GM13977 (cell line): ENCODE measurements around the gene LRRC40.

Experiments used
- DNase-seq: peaks from one replicate; pipeline ENCODE4 v3.0.0; 2012; ENCODE audit warnings: low spot score
- in situ Hi-C: fragments of 300-500 bp; cut with MboI; formaldehyde crosslinking; loops from one replicate; pipeline ENCODE4 v1.12.0; 2022; ENCODE audit warnings: low sequenced_read_pairs, low pct_unique_long_range_greater_than_20kb, mixed read lengths, inconsistent platforms; ENCODE audit not compliant: unreplicated experiment
- TF ChIP-seq, protein P1 (sequence below): IDR thresholded peaks from 2 replicates; pipeline ENCODE4 v1.5.1; 2012; ENCODE audit warnings: mild to moderate bottlenecking, control low read depth; ENCODE audit not compliant: insufficient read depth; ENCODE audit errors: extremely low read depth, missing control alignments

LRRC40 gene

DNA sequence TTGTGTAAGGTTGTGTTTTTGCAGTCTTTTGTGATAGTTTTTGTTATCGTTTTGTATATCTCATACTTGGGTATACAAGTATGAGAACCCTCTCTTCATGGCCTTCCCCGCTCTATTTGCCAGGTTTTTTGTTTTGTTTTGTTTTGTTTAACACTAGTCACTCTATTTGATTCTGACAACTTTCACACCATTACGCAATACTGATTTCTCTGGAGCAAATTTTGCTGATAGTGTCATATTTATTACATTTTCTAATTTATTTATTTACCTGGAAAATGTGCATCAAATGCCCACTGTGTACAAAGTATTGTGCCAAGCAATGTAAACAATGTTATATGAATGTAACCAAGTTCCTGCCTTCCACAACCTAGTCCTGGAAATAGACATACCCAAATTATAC lies 90.1 kb downstream of the LRRC40 start:
- no peak for DNase-seq
- in situ Hi-C loops = no loop called here
- TF ChIP-seq, protein P1, sequence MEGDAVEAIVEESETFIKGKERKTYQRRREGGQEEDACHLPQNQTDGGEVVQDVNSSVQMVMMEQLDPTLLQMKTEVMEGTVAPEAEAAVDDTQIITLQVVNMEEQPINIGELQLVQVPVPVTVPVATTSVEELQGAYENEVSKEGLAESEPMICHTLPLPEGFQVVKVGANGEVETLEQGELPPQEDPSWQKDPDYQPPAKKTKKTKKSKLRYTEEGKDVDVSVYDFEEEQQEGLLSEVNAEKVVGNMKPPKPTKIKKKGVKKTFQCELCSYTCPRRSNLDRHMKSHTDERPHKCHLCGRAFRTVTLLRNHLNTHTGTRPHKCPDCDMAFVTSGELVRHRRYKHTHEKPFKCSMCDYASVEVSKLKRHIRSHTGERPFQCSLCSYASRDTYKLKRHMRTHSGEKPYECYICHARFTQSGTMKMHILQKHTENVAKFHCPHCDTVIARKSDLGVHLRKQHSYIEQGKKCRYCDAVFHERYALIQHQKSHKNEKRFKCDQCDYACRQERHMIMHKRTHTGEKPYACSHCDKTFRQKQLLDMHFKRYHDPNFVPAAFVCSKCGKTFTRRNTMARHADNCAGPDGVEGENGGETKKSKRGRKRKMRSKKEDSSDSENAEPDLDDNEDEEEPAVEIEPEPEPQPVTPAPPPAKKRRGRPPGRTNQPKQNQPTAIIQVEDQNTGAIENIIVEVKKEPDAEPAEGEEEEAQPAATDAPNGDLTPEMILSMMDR = no peak

DNA sequence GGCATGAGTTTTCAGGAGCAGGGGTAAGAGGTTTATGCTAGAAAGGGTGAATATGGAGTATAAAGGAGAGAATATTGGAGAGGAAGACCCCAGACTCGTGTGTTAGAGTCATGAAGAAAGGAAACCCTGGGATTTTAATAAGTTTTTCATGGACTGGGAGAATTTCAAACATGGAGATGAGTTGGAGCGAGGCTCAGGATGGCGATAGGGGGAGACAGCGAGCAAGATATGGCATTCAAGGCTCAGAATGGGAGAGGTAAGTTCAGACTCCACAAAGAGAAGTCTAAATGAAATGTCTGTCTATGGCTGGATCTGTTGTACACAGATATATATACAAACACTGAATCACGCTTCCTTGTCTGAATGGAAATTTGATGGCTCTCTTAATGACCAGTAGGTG lies 92.5 kb downstream of the LRRC40 start:
- TF ChIP-seq, protein P1 = peak; percentile 24
- no peak for DNase-seq
- in situ Hi-C loops = no loop called here

DNA sequence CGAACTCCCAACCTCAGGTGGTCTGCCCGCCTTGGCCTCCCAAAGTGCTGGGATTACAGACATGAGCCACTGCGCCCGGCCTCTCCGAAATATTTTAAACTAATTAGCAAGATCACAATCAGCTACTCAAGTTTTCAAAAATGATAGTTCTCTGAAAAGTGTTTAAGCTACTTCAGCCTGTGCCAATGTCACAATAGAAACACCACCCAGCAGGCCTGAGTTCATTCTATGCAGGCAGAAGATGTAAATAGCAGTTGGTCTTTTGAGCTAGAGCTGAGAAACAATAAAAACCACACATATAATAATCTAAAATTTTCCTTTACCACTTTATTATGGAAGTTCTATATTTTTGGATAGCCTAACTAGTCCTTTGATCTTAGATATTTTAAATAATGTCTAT lies 96.1 kb downstream of the LRRC40 start:
- TF ChIP-seq, protein P1 = no peak
- in situ Hi-C loops = no loop called here
- no peak for DNase-seq

DNA sequence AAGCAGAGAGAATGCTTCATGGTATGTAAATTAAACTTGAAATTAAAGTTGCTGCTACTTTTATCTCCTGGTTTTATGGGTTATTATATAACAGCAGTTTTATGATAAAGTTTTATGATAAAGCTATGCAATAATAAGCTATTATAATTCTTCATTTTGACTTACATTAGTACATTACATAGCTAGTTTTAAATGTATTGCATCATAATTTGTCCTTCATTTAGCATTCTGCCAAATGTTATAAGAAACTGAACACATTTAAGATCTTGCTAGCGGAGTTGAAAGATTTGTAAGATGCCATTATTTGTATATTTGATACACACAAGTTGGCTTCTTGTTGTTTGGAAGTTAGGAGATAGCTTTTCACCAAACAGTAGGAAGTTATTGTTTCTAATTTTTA lies 101.6 kb downstream of the LRRC40 start:
- TF ChIP-seq, protein P1 = no peak
- no peak for DNase-seq
- in situ Hi-C loops = no loop called here

DNA sequence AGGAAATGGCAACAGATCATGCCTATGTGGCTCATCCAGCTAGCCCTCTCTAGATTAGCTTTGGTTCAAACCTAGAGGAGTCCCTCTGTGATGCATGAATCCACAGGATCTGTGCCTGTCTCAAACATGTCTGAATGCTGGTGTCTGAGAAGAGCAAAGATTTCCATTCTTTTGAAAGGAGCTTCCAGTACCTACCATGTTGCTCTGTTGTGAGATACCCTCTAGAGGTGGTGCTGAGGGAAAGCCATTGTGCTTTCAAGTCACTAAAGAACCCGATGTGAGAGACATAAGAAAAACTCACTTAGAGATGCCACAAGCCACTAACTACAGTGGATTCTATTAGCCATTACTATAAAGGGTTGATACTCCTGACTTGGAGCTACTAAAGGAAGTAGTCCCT lies 103.6 kb downstream of the LRRC40 start:
- in situ Hi-C loops = no loop called here
- TF ChIP-seq, protein P1 = no peak
- no peak for DNase-seq

DNA sequence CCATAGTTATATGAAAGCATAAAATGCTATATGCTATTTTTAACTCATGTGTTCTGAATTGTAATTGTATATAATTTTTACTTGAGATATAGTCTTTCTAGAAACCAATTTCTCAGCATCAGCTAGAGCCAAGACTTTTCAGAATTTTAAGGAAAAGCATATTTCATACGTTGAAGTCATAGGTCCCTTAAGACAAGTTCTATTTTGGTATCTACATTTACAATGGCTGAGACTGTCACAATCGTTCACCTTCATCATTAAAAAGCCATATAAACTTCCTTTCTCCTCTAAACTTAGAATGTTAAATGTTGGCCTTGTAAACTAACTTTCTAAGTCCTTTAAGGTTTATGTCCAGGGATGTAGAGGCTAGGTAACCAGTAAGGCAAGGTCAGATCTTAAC lies 104.1 kb downstream of the LRRC40 start:
- DNase-seq = no peak
- in situ Hi-C loops = no loop called here
- TF ChIP-seq, protein P1 = no peak
